Measurements from ENCODE around the gene GMCL1. TPM values are rescaled to one million over a fixed set of nuclear protein-coding genes. Genes with fewer than 3 reads are reported as not detected.
"Not testable (repeated sequence)": the region's sequence is repeated elsewhere in the genome, so short reads cannot be mapped to it uniquely, and the experiment has no call there.

GMCL1 gene
- total RNA-seq, 1 experiment from 2014 or later = 63.8 TPM

DNA sequence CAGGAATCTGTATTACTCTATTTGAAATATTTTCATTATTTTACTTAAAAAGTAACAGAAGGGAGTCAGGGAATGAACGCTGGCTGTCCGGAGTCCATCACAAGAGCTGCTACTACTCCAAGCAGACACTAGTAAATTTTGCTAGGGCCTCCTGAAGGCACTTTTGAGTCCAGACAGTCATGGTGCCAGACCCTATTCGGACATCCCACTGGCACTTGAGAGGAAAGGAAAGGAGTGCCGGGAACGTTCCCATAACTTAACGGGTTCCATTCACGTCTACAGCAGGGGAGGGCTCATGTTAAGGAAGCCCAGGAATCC lies 563 bp upstream of the GMCL1 start:
- Mint-ChIP-seq H3K27me3 (ENCODE audit: unreplicated experiment) (no peaks in the 10 kb centered on the region), H3K9me3 (ENCODE audit: low read depth, unreplicated experiment) (no peaks in the 10 kb centered on the region), H3K4me3 (ENCODE audit: low read depth, unreplicated experiment) (peak overlapping the region; percentile 98), H3K36me3 (ENCODE audit: insufficient read depth, unreplicated experiment) (peaks cover 95% of the 10 kb centered on the region), H3K4me1 (ENCODE audit: low read depth, unreplicated experiment) (peaks cover 29% of the 10 kb centered on the region), H3K27ac (ENCODE audit: unreplicated experiment) (peak overlapping the region; percentile 94)
- DNase-seq = no peak
- BruUV-seq (replicated peaks) = TSS peak; percentile 37
- CTCF ChIA-PET = interaction anchor here (0.6 to 3.5 kb wide), 2 partner anchors 104 to 313 kb away, joined by 3 to 15 read pairs; no protein-coding TSS in a partner anchor
- TF ChIP-seq, protein P1, sequence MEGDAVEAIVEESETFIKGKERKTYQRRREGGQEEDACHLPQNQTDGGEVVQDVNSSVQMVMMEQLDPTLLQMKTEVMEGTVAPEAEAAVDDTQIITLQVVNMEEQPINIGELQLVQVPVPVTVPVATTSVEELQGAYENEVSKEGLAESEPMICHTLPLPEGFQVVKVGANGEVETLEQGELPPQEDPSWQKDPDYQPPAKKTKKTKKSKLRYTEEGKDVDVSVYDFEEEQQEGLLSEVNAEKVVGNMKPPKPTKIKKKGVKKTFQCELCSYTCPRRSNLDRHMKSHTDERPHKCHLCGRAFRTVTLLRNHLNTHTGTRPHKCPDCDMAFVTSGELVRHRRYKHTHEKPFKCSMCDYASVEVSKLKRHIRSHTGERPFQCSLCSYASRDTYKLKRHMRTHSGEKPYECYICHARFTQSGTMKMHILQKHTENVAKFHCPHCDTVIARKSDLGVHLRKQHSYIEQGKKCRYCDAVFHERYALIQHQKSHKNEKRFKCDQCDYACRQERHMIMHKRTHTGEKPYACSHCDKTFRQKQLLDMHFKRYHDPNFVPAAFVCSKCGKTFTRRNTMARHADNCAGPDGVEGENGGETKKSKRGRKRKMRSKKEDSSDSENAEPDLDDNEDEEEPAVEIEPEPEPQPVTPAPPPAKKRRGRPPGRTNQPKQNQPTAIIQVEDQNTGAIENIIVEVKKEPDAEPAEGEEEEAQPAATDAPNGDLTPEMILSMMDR (IDR thresholded peaks at IDR 0.05; ENCODE audit: unreplicated experiment) = no peak
- intact Hi-C loops (cut with micrococcal nuclease; ENCODE audit: unreplicated experiment) = no loop called here

DNA sequence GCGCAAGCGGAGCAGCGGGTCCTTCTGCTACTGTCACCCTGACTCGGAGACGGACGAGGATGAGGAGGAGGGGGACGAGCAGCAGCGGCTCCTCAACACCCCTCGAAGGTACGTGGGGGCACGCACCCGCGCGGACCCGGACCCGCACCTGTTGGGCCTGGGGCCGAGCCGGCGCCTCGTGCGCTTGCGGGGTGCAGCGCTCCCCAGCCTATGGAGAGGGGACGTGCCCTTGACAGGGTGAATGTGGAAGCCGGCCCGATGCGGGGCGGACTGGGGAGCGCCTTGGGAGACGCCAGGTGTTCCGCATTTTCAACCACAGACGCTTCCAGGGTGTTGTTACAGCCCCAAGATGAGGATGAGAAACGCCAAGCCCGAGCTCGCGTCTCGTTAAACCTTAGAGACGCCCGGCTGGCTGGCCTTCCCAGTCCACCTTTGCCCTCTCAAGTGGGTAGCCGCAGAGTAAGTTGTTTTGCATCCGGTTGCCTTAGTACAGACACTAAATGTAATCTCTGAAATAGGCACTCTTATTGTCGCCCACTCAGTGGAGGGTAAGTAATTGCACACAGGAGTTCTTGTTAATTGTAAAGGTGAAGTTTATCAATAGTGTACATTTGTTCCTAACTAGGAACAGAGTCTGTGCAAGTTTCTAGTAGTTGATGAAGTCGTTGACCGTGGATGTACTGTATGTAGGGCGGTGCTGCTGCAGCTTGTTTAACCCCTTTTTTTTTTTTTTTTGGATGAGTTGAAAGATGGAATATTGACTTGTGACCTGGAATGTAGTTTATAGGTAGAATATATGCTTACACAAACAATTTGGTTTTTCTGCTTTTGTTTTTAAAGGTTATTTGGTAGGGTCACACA lies 815 bp downstream of the GMCL1 start:
- H3K27me3 Mint-ChIP-seq (ENCODE audit: unreplicated experiment) = no peaks in the 10 kb centered on the region
- DNase-seq = peak; percentile 42
- H3K27ac Mint-ChIP-seq (ENCODE audit: unreplicated experiment) = peak overlapping the region; percentile 94
- no peaks in the 10 kb centered on the region for H3K9me3 Mint-ChIP-seq (ENCODE audit: low read depth, unreplicated experiment)
- intact Hi-C loops (cut with micrococcal nuclease; ENCODE audit: unreplicated experiment) = loop anchor here (5.0 kb wide), 2 partner anchors 48 to 88 kb away; partner anchors contain the start of gene ANXA4
- peaks cover 82% of the 10 kb centered on the region for H3K36me3 Mint-ChIP-seq (ENCODE audit: insufficient read depth, unreplicated experiment)
- H3K4me1 Mint-ChIP-seq (ENCODE audit: low read depth, unreplicated experiment) = peaks cover 42% of the 10 kb centered on the region
- TF ChIP-seq, protein P1 (IDR thresholded peaks at IDR 0.05; ENCODE audit: unreplicated experiment) = no peak
- H3K4me3 Mint-ChIP-seq (ENCODE audit: low read depth, unreplicated experiment) = peak overlapping the region; percentile 98
- CTCF ChIA-PET = interaction anchor here (1.2 kb wide), 1 partner anchor 107 kb away, joined by 3 read pairs; no protein-coding TSS in a partner anchor
- TSS peak; percentile 18 for BruUV-seq (replicated peaks)

DNA sequence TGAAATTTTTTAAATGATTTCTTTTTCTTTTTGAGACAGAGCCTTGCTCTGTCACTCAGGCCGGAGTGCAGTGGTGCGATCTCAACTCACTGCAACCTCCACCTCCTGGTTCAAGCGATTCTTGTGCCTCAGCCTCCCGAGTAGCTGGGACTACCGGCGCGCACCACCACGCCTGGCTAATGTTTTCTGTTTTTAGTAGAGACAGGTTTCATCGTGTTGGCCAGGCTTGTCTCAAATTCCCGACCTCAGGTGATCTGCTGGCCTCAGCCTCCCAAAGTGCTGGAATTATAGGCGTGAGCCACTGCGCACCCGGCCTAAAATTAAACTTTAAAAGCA lies 1.4 kb downstream of the GMCL1 start:
- not testable (repeated sequence) for DNase-seq; H3K9me3 Mint-ChIP-seq (ENCODE audit: low read depth, unreplicated experiment); BruUV-seq (replicated peaks); H3K27me3 Mint-ChIP-seq (ENCODE audit: unreplicated experiment)
- Mint-ChIP-seq H3K4me1 (ENCODE audit: low read depth, unreplicated experiment) (peaks cover 48% of the 10 kb centered on the region), H3K27ac (ENCODE audit: unreplicated experiment) (peak overlapping the region; percentile 85), H3K36me3 (ENCODE audit: insufficient read depth, unreplicated experiment) (peaks cover 77% of the 10 kb centered on the region), H3K4me3 (ENCODE audit: low read depth, unreplicated experiment) (peak overlapping the region; percentile 98)
- intact Hi-C loops (cut with micrococcal nuclease; ENCODE audit: unreplicated experiment) = loop anchor here (5.0 kb wide), 2 partner anchors 49 to 89 kb away; partner anchors contain the start of gene ANXA4
- CTCF ChIA-PET = interaction anchor here (1.2 kb wide), 1 partner anchor 107 kb away, joined by 3 read pairs; no protein-coding TSS in a partner anchor

DNA sequence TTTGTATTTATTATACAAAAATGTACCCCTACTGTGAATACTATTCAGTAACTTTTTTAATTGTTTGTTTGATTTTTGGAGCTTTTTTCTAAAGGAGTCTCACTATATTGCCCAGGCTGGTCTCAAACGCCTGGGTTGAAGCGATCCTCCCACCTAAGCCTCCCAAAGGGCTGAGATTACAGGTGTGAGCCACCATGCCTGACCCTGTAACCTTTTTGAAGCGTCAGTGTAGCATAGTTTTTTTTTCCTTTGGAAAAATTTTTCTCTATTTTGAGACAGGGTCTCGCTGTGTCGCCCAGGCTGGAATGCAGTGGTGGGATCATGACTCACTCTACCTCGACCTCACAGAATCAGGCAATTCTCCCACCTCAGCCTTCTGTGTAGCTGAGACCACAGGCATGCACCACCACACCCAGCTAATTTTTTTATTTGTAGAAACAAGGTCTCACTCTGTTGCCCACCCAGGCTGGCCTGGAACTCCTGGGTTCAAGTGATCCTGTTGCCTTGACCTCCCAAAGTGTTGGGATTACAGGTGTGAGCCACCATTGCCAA lies 2.0 kb downstream of the GMCL1 start:
- peaks cover 54% of the 10 kb centered on the region for H3K4me1 Mint-ChIP-seq (ENCODE audit: low read depth, unreplicated experiment)
- intact Hi-C loops (cut with micrococcal nuclease; ENCODE audit: unreplicated experiment) = loop anchor here (5.0 kb wide), 2 partner anchors 49 to 89 kb away; partner anchors contain the start of gene ANXA4
- no peaks in the 10 kb centered on the region for H3K9me3 Mint-ChIP-seq (ENCODE audit: low read depth, unreplicated experiment)
- no peaks in the 10 kb centered on the region for H3K27me3 Mint-ChIP-seq (ENCODE audit: unreplicated experiment)
- H3K27ac Mint-ChIP-seq (ENCODE audit: unreplicated experiment) = peak overlapping the region; percentile 60
- peak; percentile 34 for DNase-seq
- CTCF ChIA-PET = interaction anchor here (1.2 kb wide), 1 partner anchor 108 kb away, joined by 3 read pairs; no protein-coding TSS in a partner anchor
- no TSS peak for BruUV-seq (replicated peaks)
- peaks cover 71% of the 10 kb centered on the region for H3K36me3 Mint-ChIP-seq (ENCODE audit: insufficient read depth, unreplicated experiment)
- TF ChIP-seq, protein P1 (IDR thresholded peaks at IDR 0.05; ENCODE audit: unreplicated experiment) = no peak
- peak overlapping the region; percentile 98 for H3K4me3 Mint-ChIP-seq (ENCODE audit: low read depth, unreplicated experiment)

Measured in Calu3 (cell line).